HG03342 (cell line): ENCODE results near the gene DLG2.

Source experiments
- ATAC-seq: cut with Tn5 transposase; IDR thresholded peaks from one replicate; pipeline ENCODE4 v1.9.1; 2021; ENCODE audit warnings: mild to moderate bottlenecking, moderate library complexity; ENCODE audit not compliant: unreplicated experiment

Gene DLG2

DNA sequence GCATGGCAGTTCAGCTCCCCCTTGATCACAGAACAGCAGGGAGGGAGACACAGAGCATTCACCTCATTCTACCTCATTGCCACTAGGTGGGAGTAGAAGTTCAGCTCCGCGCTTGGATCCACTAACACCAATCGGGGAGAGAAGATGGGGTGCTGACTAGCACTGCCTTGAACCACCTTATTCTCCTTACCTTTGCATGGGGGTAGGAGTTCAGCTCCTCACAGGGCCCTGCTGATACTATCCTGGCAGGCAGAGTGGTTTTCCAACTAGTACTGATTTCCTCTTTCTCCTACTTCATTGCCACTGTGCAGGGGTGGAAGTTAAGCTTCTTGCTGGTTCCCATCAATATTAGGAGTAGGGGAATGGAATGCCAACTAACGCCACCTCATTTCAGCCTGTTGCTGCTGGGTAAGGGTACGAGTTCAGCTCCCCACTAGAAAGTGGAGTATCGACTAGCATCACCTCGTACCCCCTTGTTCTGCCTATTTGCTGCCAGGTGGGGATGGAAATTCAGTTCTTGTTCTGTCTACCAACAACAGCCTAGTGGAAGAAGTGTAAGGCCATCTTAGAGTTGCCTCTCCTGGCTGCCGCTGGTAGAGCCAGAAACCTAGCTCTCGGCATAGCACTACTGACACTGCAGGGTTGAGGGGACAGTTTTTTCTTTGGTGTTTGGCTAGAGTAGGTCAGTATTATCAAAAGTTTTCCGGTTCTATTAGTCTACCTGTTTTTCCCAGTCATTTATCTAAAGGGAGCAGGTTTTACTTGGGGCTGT lies 1790.1 kb downstream of the DLG2 start:
- ATAC-seq: peak; percentile 84

DNA sequence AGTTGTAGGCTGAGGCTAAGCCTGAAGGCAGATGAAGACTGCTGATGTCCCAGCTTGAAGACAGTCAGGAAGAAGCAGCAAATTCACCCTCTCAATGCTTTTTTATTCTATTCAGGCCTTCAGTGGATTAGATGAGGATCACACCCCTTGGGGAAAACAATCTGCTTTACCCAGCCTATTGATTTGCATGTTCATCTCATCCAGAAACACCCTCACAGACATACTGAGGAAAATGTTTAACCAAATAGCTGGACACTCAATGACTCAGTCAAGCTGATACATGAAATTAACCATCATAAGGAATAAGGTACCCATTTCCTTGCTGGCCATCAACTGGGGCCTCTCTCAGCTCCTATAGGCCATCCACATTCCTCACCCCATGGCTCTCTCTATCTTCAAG lies 1791.1 kb downstream of the DLG2 start:
- no peak for ATAC-seq

DNA sequence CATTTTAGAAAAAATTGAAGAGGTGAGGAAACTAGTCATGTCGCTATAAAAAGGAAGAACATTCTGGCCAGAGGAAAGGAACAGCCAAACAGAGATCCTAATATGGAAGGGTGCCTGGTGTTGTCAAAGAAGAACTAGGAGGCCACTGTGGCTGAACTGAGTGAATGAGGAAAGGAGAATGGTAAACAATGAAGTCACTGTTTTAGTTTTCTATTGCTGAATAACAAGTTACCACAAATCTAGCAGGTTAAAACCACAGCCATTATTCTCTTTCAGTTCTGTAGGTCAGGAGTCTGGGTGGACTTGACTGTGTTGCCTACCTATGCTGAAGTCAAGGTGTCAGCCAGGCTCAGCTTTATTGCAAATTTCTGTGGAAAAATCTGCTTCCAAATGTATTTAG lies 1791.7 kb downstream of the DLG2 start:
- peak; percentile 82 for ATAC-seq

DNA sequence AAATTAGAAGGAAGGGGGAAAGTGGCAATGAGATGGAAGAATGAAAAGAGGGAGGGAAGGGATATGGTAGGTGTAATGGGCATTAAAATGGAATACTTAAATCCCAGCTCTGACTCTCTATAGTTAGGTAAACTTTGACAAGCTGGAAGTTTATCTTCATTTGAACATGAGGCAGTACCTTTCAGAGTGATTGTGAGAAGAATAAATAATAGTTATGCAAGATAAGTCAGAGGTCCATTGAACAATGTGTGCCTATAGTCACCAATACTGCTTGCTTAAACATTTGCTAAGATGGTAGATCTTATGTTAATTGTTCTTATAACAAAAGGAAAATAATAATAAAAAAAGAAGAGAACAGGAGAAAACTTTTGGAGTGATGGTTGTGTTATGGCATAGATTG lies 1795.2 kb downstream of the DLG2 start:
- ATAC-seq: no peak

GRCh38 chr11:83827940-83828554 lies 1799.1 kb downstream of the DLG2 start:
- peak; percentile 93 for ATAC-seq

DNA sequence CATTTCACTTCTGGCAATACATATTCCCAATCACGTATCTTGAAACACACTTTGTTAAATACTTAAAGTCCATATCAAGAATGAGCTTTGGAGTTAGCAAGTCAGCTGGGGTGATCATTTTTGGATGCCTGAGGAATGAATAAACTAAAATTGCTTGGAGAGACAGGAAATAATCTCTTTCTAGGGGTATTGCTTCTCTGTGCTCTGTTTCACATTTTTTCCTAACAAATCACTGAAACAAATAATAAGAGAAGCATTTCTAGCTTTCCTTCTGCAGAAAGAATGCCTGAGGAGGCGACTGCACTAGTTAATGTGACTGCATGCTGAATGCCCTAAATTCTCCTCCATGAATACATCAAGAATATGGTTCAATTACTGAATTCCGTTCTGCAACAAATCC lies 1799.6 kb downstream of the DLG2 start:
- no peak for ATAC-seq

GRCh38 chr11:83826078-83826477 lies 1801.1 kb downstream of the DLG2 start:
- no peak for ATAC-seq

DNA sequence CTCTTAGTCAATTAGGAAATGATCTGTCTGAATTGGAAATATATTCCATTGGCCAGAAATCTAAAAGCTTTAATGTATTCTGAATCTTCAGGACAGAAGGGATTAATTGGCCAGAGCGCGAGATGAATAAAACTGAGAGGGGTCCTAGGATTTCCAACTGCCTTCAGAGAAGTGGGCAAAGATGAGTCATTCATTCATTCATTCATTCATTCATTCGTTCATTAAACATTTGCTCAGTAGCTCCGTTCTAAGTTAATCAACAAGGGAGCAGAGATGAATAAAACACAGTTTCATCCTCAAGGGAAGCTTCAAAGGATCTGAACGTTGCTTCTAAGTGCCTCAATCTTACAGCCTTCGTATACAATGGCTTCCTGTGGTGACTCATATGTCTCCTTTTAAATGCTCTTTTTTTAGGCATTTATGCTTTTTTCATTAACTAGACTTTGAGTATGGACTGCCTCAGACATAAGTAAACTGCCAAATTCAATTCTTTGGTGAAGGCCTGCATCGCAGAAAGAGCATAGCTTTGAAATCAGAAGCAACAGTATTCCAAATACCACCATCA lies 1803.6 kb downstream of the DLG2 start:
- ATAC-seq: no peak

DNA sequence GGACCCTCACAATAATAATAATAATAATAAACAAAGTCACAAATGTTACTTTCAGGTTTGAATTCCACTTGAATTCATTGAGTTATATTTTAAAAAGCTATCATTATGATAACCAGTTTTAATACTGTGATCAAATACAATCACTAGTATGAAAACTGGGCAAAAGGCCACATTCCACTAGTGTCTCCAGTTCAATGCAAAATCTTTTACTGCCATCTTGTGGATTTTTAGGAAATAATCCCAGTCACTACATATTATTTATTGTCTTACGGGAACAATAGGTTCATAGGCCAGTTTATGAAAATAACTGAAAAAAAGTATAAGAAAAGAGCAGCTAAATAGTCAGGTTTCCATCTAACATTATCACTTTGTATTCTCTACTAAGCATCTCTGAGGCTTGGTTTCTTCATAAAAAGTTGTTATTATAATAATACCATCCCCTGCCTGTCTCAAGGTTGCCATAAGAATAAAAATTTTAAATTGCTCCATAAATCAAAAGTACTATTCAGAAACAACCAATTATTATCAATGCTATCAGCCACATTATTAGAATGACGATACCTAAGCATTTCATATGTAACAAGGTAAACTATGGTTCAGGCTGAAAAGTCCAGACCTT lies 1807.1 kb downstream of the DLG2 start:
- peak; percentile 51 for ATAC-seq

- ATAC-seq: no peak
These were observed 1808.8 kb downstream of the DLG2 start for GRCh38 chr11:83818349-83818748.

DNA sequence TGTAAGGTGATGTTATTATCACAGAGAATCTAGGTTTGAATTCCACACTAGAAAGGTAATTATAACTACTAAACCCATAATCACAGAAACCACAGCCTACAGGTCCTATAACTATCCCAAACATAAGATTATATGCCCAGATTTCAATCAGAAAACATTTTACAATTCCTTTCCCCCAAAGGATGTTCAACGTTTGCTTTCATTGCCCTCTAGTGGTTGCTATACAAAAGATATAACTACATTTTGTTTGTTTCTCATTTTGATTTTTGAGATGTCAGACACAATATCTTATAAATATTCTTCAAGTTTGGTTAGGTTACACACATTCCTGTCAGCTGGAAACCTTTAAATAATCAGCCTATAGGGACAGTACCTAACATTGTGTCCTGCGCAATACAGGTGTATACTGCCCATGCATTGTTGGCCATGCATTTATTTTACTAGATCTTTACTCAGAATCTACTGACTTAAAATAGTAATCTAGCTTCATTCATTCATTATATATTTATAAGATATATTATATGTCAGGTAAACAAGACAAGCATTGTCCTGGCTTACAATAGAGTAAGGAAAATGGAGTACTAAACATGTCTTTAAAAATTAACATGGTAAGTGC lies 1810.5 kb downstream of the DLG2 start:
- no peak for ATAC-seq

DNA sequence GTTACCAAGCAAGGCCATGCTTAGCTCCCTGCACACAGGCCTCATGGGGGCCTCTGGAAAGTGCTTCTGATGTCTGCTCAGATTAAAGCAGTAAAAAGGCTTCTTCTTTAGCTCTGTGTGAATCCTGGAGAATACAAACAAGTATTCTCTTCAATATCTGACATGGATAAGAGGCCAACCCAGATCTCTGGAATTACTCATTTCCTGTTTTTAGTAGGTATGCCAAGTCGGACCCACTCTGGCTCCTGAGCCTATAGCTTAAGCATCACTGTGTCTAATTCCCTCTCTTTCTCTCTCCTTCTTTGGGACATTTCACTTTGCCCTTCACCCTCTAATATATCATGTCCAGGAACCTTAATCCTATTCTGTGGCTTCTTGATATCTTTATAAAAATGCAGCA lies 1811.4 kb downstream of the DLG2 start:
- ATAC-seq: no peak

DNA sequence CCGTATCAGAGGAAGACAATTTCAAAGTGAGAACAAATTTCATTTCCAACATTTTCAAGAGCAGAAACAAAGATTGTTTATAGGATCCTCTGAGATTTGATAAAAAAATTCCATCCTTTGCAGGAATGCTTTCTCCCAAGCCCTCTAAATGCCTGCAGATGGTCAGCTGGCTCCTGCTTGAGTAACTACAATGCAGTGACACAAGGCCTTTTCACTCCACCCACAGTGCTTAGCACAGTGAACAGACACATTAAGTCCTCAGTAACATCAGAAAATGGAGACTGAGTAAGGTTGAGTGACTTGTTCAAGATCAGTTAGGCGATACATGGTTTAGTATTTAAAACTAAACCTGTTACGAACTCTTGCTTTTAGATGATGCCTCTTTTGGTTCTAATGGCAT lies 1813.8 kb downstream of the DLG2 start:
- ATAC-seq: no peak

DNA sequence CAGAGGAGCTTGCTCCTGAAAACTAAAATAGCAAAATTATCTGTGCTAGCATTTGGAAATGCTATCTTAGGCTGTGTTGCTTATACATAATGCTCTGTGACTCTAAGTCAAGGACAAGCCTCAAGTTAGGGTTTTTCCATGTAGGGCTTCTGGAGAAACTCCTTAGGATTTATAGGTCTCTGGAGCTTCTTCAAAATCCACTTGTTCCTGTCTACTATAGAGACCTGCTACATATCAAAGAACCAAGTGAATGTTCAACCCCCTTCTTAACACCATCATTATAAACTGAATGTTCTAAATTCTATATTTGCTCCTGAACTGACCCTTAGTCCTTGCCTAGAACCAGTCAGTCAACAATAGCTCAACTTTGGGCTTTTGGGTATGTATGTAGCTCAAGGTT lies 1817.9 kb downstream of the DLG2 start:
- ATAC-seq: no peak

DNA sequence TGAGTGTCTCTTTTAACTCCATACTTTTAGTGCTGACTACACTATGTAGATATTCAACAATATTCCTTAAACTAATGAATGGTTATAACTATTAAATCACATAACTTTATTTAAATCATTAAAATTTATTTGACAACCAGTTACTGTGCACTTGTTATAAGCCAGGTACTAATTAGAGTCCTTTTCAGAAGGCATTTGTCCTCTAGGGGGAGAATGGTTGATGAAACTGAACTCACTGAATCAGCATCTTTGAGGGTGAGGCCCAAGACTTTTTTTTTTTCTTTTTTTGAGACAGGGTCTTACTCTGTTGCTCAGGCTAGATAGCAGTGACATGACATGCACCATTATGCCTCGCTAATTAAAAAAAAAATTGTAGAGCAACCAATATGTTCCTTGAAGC lies 1825.3 kb downstream of the DLG2 start:
- no peak for ATAC-seq

DNA sequence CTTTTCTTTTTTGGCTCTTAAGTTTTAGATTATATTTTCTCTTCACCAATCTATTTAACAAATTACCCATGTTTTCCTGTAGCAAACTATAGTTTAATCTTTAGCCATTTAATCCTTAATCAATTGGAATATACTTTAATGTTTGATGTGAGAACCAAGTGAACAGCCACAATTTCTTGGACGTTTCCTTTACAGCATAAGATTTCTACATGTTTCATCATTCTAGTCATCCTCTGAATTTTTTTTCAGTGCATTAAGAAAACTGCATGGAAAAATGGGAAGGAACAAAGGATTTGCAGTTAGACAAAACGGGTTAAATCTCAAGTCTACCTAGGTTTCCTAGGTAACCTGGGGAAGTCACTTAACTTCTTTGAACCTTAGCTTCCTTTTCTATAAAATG lies 1833.8 kb downstream of the DLG2 start:
- ATAC-seq: no peak

DNA sequence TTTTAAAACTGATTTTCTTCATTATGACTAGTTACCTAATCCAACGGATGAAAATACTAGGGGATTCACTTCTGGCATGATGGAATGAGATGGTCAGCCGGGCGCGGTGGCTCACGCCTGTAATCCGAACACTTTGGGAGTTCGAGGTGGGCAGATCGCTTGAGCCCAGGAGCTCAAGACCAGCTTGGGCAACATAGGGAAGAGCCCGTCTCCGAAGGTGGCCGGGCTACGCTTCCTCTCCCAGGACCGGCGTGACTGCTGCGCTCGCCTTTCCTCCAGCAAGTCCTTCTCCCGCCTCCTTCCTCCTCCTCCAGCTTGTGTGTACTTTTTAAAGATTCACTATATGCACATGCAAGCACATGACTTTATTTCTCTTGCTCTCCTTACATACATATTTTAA lies 1835.6 kb downstream of the DLG2 start:
- no peak for ATAC-seq

DNA sequence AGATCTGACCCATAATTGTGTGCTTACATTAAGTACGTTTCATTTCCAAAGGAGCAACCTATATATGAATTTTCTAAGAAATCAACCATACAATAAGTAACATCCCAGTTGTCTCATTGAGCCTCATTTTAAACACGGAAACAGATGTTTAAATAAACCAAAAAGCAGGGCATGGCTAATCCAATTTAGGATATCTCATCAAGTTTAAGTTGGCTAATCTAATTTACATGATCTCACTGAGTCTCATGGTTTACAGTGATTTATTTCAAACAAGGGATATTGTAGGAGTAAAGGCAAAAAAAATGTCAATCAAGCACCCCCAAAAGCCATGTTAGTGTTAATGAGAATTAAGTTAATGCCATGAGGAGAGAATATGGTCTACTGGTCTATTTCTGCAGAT lies 1841.2 kb downstream of the DLG2 start:
- no peak for ATAC-seq

DNA sequence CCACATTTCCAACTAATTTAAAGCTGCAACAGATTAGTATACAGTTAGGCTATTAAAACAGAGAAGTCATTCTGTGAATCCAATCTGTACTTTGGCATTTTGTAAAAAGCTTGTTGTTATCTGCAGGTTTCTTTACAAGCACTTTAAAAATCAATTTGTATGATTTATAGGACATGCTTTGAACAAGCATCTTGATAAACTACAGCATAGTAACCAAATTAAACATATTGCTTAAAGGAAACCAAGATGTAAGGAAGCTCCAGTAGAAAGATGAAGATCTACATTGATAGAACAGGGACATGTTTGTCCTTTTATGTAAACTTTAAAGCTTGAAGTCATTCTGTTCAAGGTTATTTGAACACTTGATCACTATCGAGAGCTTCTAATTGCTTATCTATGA lies 1842.7 kb downstream of the DLG2 start:
- ATAC-seq: no peak

GRCh38 chr11:83782329-83782728 lies 1844.8 kb downstream of the DLG2 start:
- no peak for ATAC-seq

DNA sequence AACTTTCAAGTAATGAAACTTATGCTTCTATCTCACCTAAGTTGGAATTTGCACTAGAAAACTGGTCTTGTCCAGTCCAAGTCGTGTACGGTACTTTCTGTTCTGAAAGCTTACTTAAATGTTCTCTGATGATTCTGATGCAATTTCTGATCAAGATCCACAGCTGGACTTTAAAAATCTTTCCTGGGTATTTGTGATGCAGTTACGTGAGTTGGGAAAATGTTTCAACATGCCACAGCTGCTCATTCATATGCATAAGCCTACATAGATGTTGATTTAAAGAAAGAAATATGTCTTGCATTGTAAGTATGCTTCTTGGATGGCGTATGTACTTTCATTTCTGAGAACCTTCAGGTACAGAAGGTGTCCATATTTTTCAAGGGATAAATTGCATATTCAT lies 1847.3 kb downstream of the DLG2 start:
- no peak for ATAC-seq

GRCh38 chr11:83778596-83778995 lies 1848.5 kb downstream of the DLG2 start:
- no peak for ATAC-seq
